RCC 7860 (cell line): ENCODE measurements around the gene GOSR1.
"Not testable (repeated sequence)": the region's sequence is repeated elsewhere in the genome, so short reads cannot be mapped to it uniquely, and the experiment has no call there.

Experiments used
- DNase-seq: peaks from one replicate; pipeline ENCODE4 v3.0.0-alpha.2; 2015; ENCODE audit warnings: low spot score
- FAIRE-seq: peaks from 2 replicates; lab custom pipeline; 2012; peaks lifted over from hg19 to GRCh38; lab: Jason Lieb, UNC

Gene GOSR1

GRCh38 chr17:30541802-30542201 lies 64.6 kb downstream of the GOSR1 start:
- FAIRE-seq (no peak), DNase-seq (no peak)

GRCh38 chr17:30543456-30543855 lies 66.2 kb downstream of the GOSR1 start:
- no peak for DNase-seq
- no peak for FAIRE-seq

- DNase-seq (no peak), FAIRE-seq (no peak)
These were observed 67.8 kb downstream of the GOSR1 start for GRCh38 chr17:30545024-30545423.

GRCh38 chr17:30547778-30548573 lies 70.8 kb downstream of the GOSR1 start:
- DNase-seq (no peak), FAIRE-seq (no peak)

- not testable (repeated sequence) for DNase-seq
These were observed 72.0 kb downstream of the GOSR1 start for GRCh38 chr17:30549181-30549580.

GRCh38 chr17:30549864-30550511 lies 72.8 kb downstream of the GOSR1 start:
- no peak for DNase-seq
- FAIRE-seq, result no peak

More at GRCh38 chr17:30549181-30549580, 72.0 kb downstream of the GOSR1 start:
- not testable (repeated sequence) for FAIRE-seq

- FAIRE-seq, result peak; percentile 90
- DNase-seq, result peak; percentile 79
These were observed 73.5 kb downstream of the GOSR1 start for GRCh38 chr17:30550512-30551273.

GRCh38 chr17:30551274-30551995 lies 74.2 kb downstream of the GOSR1 start:
- FAIRE-seq, result not testable (repeated sequence)

GRCh38 chr17:30551996-30552339 lies 74.8 kb downstream of the GOSR1 start:
- FAIRE-seq (no peak), DNase-seq (no peak)

More at GRCh38 chr17:30551274-30551995, 74.2 kb downstream of the GOSR1 start:
- DNase-seq, result not testable (repeated sequence)

GRCh38 chr17:30552994-30553566 lies 75.9 kb downstream of the GOSR1 start:
- no peak for FAIRE-seq
- DNase-seq, result no peak

- FAIRE-seq, DNase-seq: not testable (repeated sequence)
These were observed 76.7 kb downstream of the GOSR1 start for GRCh38 chr17:30553823-30554440.

- FAIRE-seq (no peak), DNase-seq (peak; percentile 7)
These were observed 77.9 kb downstream of the GOSR1 start for GRCh38 chr17:30554839-30555751.

GRCh38 chr17:30555942-30556341 lies 78.7 kb downstream of the GOSR1 start:
- FAIRE-seq, result no peak
- DNase-seq, result no peak

GRCh38 chr17:30556374-30557332 lies 79.4 kb downstream of the GOSR1 start:
- FAIRE-seq (no peak), DNase-seq (no peak)

GRCh38 chr17:30557916-30558685 lies 80.9 kb downstream of the GOSR1 start:
- DNase-seq, result no peak
- FAIRE-seq, result no peak

GRCh38 chr17:30558686-30559545 lies 81.7 kb downstream of the GOSR1 start:
- FAIRE-seq (no peak), DNase-seq (no peak)
